ENCODE data around the gene LENG9.

- TF ChIP-seq CTCF (IDR thresholded peaks at IDR 0.05) = no peak
- TF ChIP-seq POLR2A (IDR thresholded peaks at IDR 0.05) = no peak
Observed at GRCh38 chr19:54462047-54462654, 1.4 kb downstream of the LENG9 start.

All from tibial nerve (tissue), 3 donors.